NCI-H510A (cell line): Measurements from ENCODE around the gene SLC39A9.

Source experiments
- DNase-seq: peaks from one replicate; lab custom pipeline; 2025; lab: John Stamatoyannopoulos, UW

The SLC39A9 gene

DNA sequence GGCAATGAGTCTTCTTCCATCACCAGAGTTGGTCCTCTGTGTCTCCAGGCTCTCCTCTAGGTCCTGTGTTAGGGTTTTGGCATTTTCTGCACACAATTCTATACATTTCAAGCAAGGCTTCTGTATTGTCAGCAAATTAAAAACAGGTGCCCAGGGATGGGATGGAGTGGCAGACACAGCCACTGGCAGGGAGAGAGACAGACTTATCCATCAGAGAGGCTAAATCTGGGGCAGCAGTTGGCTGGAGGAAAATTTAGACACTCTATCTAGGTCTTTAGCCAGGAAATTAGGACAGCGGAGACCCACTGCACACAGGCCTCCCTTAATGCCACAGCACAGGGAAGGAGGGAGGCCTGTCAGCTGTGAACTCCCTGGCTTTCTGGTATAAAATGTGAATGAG is 106.3 kb downstream of the SLC39A9 start:
- no peak for DNase-seq

DNA sequence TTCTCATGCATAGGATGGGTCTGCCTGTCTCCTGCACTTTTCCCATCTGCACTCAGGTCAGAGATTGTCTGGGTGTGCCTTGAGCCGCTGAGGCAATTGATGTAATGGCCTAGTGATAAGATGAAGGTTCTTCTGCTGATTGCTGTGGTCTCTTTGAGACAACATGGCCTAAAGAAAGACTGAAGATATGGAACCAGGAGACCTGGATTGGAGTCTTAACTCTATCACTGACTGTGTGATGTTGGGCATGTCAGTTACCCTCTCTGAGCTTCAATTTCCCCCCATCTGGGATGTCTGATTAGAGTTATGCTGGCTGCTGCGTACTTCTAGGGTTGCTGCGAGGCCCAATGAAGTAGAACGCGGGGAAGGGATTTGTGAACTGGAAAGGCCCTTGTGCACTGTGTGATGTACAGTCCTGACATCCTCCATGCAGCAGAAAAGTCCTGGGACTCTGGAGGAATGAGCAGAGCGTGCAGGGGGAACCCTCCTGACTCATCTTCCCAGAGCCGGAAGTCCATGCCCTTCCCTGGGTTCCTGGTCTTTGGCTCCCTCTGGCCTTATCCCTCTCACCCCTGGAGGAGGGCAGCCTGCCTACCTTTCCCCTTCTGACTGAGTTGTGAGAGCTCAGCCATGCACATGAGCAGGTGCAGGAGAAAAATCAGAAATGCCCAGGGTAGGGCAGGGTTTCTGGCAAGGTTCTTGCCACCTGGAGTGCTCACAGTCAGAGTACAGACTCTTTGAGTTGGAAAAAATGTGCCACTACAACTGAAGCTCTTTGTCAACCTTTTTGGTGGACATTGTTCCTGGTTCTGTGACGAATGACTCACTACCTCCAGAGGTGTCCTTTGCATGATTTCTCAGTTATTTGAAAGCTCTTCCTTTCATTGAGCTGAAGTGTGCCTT is 107.1 kb downstream of the SLC39A9 start:
- DNase-seq = no peak

- no peak for DNase-seq
Observed at GRCh38 chr14:69506241-69506595, 107.7 kb downstream of the SLC39A9 start.
